Calu3 (cell line): ENCODE data around the gene SHBG. TPM values are rescaled to one million over a fixed set of nuclear protein-coding genes. Genes with fewer than 3 reads are reported as not detected.
A peak's percentile ranks its signal among the peaks of the same experiment; 100 is the strongest.

Experiments
- BruUV-seq: library from RNA; stranded (reverse); fragments of 400-500 nt; replicated peaks from 2 replicates; lab custom pipeline; 2021; lab: Mats Ljungman, UMichigan
- CTCF ChIA-PET: fragments of 300-600 bp; sonication (Branson Sonifier 250); formaldehyde crosslinking; loops from one replicate; lab custom pipeline; 2022; ENCODE audit warnings: antibody characterized with exemption; lab: Charles Lee
- DNase-seq: peaks from one replicate; pipeline ENCODE4 v3.0.0; 2022
- H3K27ac Mint-ChIP-seq: one replicate; pipeline ENCODE4 v1.8.0; 2022; ENCODE audit warnings: mixed read lengths; ENCODE audit not compliant: unreplicated experiment
- H3K27me3 Mint-ChIP-seq: one replicate; pipeline ENCODE4 v1.8.0; 2022; ENCODE audit warnings: mixed read lengths; ENCODE audit not compliant: unreplicated experiment
- H3K36me3 Mint-ChIP-seq: one replicate; pipeline ENCODE4 v1.8.0; 2022; ENCODE audit warnings: mild to moderate bottlenecking, moderate library complexity, mixed read lengths; ENCODE audit not compliant: insufficient read depth, unreplicated experiment
- H3K4me1 Mint-ChIP-seq: one replicate; pipeline ENCODE4 v1.8.0; 2022; ENCODE audit warnings: mild to moderate bottlenecking, low read depth, mixed read lengths; ENCODE audit not compliant: unreplicated experiment
- H3K4me3 Mint-ChIP-seq: one replicate; pipeline ENCODE4 v1.8.0; 2022; ENCODE audit warnings: mild to moderate bottlenecking, low read depth, moderate library complexity, mixed read lengths; ENCODE audit not compliant: unreplicated experiment
- H3K9me3 Mint-ChIP-seq: one replicate; pipeline ENCODE4 v1.8.0; 2022; ENCODE audit warnings: low read depth, mixed read lengths; ENCODE audit not compliant: unreplicated experiment
- CTCF ChIP-seq: fragments of 200-600 bp; IDR thresholded peaks from one replicate; pipeline ENCODE4 v1.8.0; 2022; ENCODE audit warnings: antibody characterized with exemption; ENCODE audit not compliant: unreplicated experiment
- intact Hi-C: fragments of 100-400 bp; cut with micrococcal nuclease; formaldehyde crosslinking; loops from one replicate; pipeline ENCODE4 v1.10.0; 2022; ENCODE audit not compliant: unreplicated experiment
- total RNA-seq: library from RNA; stranded (reverse); gene quantifications from 2 replicates; pipeline ENCODE4 v1.2.3, GENCODE V29; 2022

SHBG gene
- total RNA-seq, 1 experiment from 2014 or later = not detected

- peaks cover 77% of the 10 kb centered on the region for H3K36me3 Mint-ChIP-seq
- H3K4me1 Mint-ChIP-seq = peaks cover 28% of the 10 kb centered on the region
Observed at GRCh38 chr17:7583253-7584109, 46.5 kb upstream of the SHBG start, which contains the start of gene MPDU1. MPDU1 (plus strand) TSS chr17:7583852; CDS start chr17:7583863, 11 bp downstream.

DNA sequence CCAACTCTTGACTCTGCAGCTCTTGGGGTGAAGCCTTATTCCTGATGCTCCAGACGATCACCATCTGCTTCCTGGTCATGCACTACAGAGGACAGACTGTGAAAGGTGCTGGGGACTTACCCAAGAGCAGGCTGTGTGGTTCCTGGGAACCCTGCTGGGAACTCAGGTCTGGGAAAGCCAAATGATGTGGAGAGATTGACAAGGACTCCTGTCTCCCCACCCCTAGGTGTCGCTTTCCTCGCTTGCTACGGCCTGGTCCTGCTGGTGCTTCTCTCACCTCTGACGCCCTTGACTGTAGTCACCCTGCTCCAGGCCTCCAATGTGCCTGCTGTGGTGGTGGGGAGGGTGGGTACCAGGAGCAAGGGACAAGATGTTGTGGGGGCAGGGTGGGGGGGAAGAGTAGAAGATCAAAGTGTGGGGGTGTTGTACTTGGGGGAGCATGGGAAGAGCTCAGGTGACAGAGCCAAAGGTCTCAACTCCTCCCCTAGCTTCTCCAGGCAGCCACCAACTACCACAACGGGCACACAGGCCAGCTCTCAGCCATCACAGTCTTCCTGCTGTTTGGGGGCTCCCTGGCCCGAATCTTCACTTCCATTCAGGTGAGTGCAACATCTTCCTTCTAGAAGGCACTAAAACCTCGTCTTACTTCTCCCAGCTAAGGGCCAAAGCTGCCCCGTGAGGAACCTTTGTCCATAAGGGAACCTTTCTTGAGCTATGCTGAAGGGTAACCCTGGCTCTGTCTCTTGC is 43.1 kb upstream of the SHBG start:
- intact Hi-C loops = no loop called here
- peak; percentile 61 for DNase-seq
- TF ChIP-seq CTCF = peak; percentile 22
- Mint-ChIP-seq H3K4me1 (no peaks in the 10 kb centered on the region), H3K27me3 (no peaks in the 10 kb centered on the region), H3K36me3 (peaks cover 61% of the 10 kb centered on the region), H3K9me3 (no peaks in the 10 kb centered on the region), H3K27ac (no peak overlapping the region), H3K4me3 (no peak overlapping the region)
- BruUV-seq = no TSS peak
- CTCF ChIA-PET = interaction anchor here (0.6 kb wide), 2 partner anchors 101 to 130 kb away, joined by 3 read pairs; partner anchors contain the start of genes DNAH2 and WRAP53

More at GRCh38 chr17:7583253-7584109, 46.5 kb upstream of the SHBG start, which contains the start of gene MPDU1:
- Mint-ChIP-seq H3K4me3 (peak within 1 kb of the TSS; percentile 84), H3K27me3 (no peaks in the 10 kb centered on the region), H3K9me3 (no peaks in the 10 kb centered on the region), H3K27ac (peak within 1 kb of the TSS; percentile 99)
- TSS peak; percentile 84 for BruUV-seq
- intact Hi-C loops = no loop called here
- TF ChIP-seq CTCF = no peak
- CTCF ChIA-PET = interaction anchor here (2.2 kb wide), 1 partner anchor 104 kb away, joined by 12 read pairs; the partner anchor contains the start of genes TP53 and WRAP53
- DNase-seq = peak; percentile 90

DNA sequence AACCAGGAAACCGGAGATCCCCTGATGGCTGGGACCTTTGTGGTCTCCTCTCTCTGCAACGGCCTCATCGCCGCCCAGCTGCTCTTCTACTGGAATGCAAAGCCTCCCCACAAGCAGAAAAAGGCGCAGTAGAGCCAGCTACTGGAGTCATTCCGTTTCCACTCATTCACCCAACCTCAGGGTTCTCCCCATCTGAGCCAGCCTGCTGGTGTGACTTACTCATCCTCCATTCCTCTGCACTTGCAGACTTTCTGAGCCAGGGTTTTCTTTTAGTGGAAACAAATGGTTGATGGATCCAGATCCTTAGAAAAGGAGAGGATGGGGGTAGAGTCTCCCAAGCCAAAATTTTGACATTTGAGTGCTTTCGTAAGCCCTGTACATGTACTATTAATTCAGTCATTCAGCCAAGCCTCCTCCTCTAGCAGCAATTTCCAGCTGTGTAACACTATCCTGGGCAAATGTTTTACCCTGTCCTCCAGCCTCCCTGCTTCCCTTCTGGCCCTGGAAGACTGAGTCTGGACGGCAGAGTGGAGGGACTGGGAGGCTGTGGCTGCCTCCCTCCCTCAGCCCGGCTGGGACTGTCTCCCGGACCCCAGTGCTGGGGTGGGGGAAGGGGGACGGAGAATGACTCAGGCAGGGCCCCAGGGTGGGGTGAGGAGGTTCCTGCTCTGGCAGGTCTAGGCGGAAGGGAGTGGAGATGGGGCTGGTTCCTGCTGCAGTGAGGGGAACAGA is 42.3 kb upstream of the SHBG start:
- BruUV-seq = no TSS peak
- Mint-ChIP-seq H3K9me3 (no peaks in the 10 kb centered on the region), H3K36me3 (peaks cover 54% of the 10 kb centered on the region), H3K4me3 (no peak overlapping the region), H3K27me3 (no peaks in the 10 kb centered on the region), H3K4me1 (no peaks in the 10 kb centered on the region), H3K27ac (no peak overlapping the region)
- DNase-seq = no peak
- intact Hi-C loops = no loop called here
- CTCF ChIA-PET = interaction anchor here (0.6 kb wide), 2 partner anchors 100 to 130 kb away, joined by 3 read pairs; partner anchors contain the start of genes DNAH2 and WRAP53
- TF ChIP-seq CTCF = no peak
